Activated CD8-positive, alpha-beta T cell treated with anti-CD3 and anti-CD28 coated beads for 36 hours (primary cell): ENCODE data around the gene SLC7A6. TPM values are rescaled to one million over a fixed set of nuclear protein-coding genes. Genes with fewer than 3 reads are reported as not detected.

Experiments used
- ATAC-seq: fragments of 200-7000 bp; cut with Tn5 transposase; one replicate; pipeline ENCODE4 v1.10.0; 2021; ENCODE audit warnings: mild to moderate bottlenecking, moderate library complexity
- CTCF ChIA-PET: fragments of 350-600 bp; sonication (Branson Sonifier 250); formaldehyde crosslinking; loops from one replicate; lab custom pipeline; 2021; ENCODE audit warnings: antibody characterized with exemption; lab: Charles Lee
- POLR2A ChIA-PET: fragments of 350-600 bp; sonication (Branson Sonifier 250); formaldehyde crosslinking; loops from one replicate; lab custom pipeline; 2021; ENCODE audit warnings: antibody characterized with exemption; lab: Charles Lee
- DNase-seq: peaks from one replicate; pipeline ENCODE4 v3.0.0-alpha.2; 2020
- H3K27ac Mint-ChIP-seq: one replicate; pipeline ENCODE4 v1.8.0; 2021; ENCODE audit warnings: mild to moderate bottlenecking, mixed read lengths
- H3K27me3 Mint-ChIP-seq: one replicate; pipeline ENCODE4 v1.8.0; 2021; ENCODE audit warnings: mixed read lengths
- H3K36me3 Mint-ChIP-seq: one replicate; pipeline ENCODE4 v1.8.0; 2021; ENCODE audit warnings: low read depth, mixed read lengths
- H3K4me1 Mint-ChIP-seq: one replicate; pipeline ENCODE4 v1.8.0; 2021; ENCODE audit warnings: low read depth, mixed read lengths
- H3K4me3 Mint-ChIP-seq: one replicate; pipeline ENCODE4 v1.8.0; 2021; ENCODE audit warnings: mild to moderate bottlenecking, moderate library complexity, mixed read lengths
- H3K9me3 Mint-ChIP-seq: one replicate; pipeline ENCODE4 v1.8.0; 2021; ENCODE audit warnings: mixed read lengths
- CTCF ChIP-seq: fragments of 200-600 bp; IDR thresholded peaks from one replicate; pipeline ENCODE4 v1.8.0; 2022; ENCODE audit warnings: antibody characterized with exemption, mild to moderate bottlenecking
- intact Hi-C: fragments of 100-400 bp; cut with micrococcal nuclease; formaldehyde crosslinking; loops from one replicate; pipeline ENCODE4 v1.10.0; 2022
- total RNA-seq, 2 experiments: library from RNA; stranded (reverse); gene quantifications; one replicate each; pipeline ENCODE4 v1.2.3, GENCODE V29; 2021

Gene SLC7A6
- total RNA-seq, 2 experiments from 2014 or later, result 73.8 to 76.9 TPM

- no peaks in the 10 kb centered on the region for H3K27me3 Mint-ChIP-seq
- intact Hi-C loops, result no loop called here
- ATAC-seq (peak; percentile 41), DNase-seq (peak; percentile 61)
- H3K27ac Mint-ChIP-seq, result peak overlapping the region; percentile 56
- TF ChIP-seq CTCF, result no peak
- peaks cover 5% of the 10 kb centered on the region for H3K36me3 Mint-ChIP-seq
- H3K4me1 Mint-ChIP-seq, result peaks cover 38% of the 10 kb centered on the region
- H3K9me3 Mint-ChIP-seq, result no peaks in the 10 kb centered on the region
- ChIA-PET CTCF (interaction anchor here (1.2 kb wide), 1 partner anchor 139 kb away, joined by 4 read pairs; no protein-coding TSS in a partner anchor), POLR2A (interaction anchor here (1.2 kb wide), 1 partner anchor 19 kb away, joined by 4 read pairs; no protein-coding TSS in a partner anchor)
- no peak overlapping the region for H3K4me3 Mint-ChIP-seq
These were observed 31.1 kb upstream of the SLC7A6 start for GRCh38 chr16:68233085-68233834.

GRCh38 chr16:68233835-68234187 lies 30.5 kb upstream of the SLC7A6 start:
- no peaks in the 10 kb centered on the region for H3K27me3 Mint-ChIP-seq
- no peak for DNase-seq
- H3K36me3 Mint-ChIP-seq, result peaks cover 5% of the 10 kb centered on the region
- H3K4me1 Mint-ChIP-seq, result peaks cover 35% of the 10 kb centered on the region
- no peak for TF ChIP-seq CTCF
- no peak overlapping the region for H3K27ac Mint-ChIP-seq
- no peaks in the 10 kb centered on the region for H3K9me3 Mint-ChIP-seq
- ChIA-PET POLR2A (interaction anchor here (0.7 to 3.0 kb wide), 3 partner anchors 11 to 149 kb away, joined by 3 to 10 read pairs (median 4); partner anchors contain the start of genes NFATC3 and PLA2G15), CTCF (interaction anchor here (0.8 to 1.5 kb wide), 4 partner anchors 30 to 141 kb away, joined by 3 to 5 read pairs (median 4); partner anchors contain the start of gene SLC7A6)
- no peak for ATAC-seq
- intact Hi-C loops, result no loop called here
- no peak overlapping the region for H3K4me3 Mint-ChIP-seq

GRCh38 chr16:68234188-68235107 lies 29.9 kb upstream of the SLC7A6 start:
- no peaks in the 10 kb centered on the region for H3K9me3 Mint-ChIP-seq
- POLR2A ChIA-PET, result interaction anchor here (0.7 to 3.0 kb wide), 4 partner anchors 11 to 149 kb away, joined by 3 to 10 read pairs (median 4); partner anchors contain the start of genes NFATC3 and PLA2G15
- no peak for TF ChIP-seq CTCF
- H3K4me1 Mint-ChIP-seq, result peaks cover 31% of the 10 kb centered on the region
- H3K4me3 Mint-ChIP-seq, result no peak overlapping the region
- ATAC-seq (no peak), DNase-seq (peak; percentile 16)
- peak overlapping the region; percentile 77 for H3K27ac Mint-ChIP-seq
- H3K27me3 Mint-ChIP-seq, result no peaks in the 10 kb centered on the region
- H3K36me3 Mint-ChIP-seq, result peaks cover 2% of the 10 kb centered on the region
- intact Hi-C loops, result no loop called here
- CTCF ChIA-PET, result interaction anchor here (0.8 to 1.5 kb wide), 4 partner anchors 30 to 141 kb away, joined by 3 to 5 read pairs (median 3); partner anchors contain the start of gene SLC7A6

GRCh38 chr16:68235108-68235886 lies 29.0 kb upstream of the SLC7A6 start:
- intact Hi-C loops, result no loop called here
- no peak for ATAC-seq
- Mint-ChIP-seq H3K4me1 (peaks cover 36% of the 10 kb centered on the region), H3K27me3 (no peaks in the 10 kb centered on the region), H3K27ac (no peak overlapping the region), H3K9me3 (no peaks in the 10 kb centered on the region), H3K4me3 (peak overlapping the region; percentile 27), H3K36me3 (peaks cover 1% of the 10 kb centered on the region)
- CTCF ChIA-PET, result interaction anchor here (0.9 to 1.5 kb wide), 2 partner anchors 94 to 141 kb away, joined by 3 to 5 read pairs; no protein-coding TSS in a partner anchor
- peak; percentile 23 for DNase-seq
- TF ChIP-seq CTCF, result no peak
- POLR2A ChIA-PET, result interaction anchor here (0.9 to 3.0 kb wide), 3 partner anchors 8 to 13 kb away, joined by 3 to 17 read pairs (median 10); partner anchors contain the start of gene PLA2G15
